ENCODE results near the gene ATP6V1C2.

- TF ChIP-seq, protein P1, sequence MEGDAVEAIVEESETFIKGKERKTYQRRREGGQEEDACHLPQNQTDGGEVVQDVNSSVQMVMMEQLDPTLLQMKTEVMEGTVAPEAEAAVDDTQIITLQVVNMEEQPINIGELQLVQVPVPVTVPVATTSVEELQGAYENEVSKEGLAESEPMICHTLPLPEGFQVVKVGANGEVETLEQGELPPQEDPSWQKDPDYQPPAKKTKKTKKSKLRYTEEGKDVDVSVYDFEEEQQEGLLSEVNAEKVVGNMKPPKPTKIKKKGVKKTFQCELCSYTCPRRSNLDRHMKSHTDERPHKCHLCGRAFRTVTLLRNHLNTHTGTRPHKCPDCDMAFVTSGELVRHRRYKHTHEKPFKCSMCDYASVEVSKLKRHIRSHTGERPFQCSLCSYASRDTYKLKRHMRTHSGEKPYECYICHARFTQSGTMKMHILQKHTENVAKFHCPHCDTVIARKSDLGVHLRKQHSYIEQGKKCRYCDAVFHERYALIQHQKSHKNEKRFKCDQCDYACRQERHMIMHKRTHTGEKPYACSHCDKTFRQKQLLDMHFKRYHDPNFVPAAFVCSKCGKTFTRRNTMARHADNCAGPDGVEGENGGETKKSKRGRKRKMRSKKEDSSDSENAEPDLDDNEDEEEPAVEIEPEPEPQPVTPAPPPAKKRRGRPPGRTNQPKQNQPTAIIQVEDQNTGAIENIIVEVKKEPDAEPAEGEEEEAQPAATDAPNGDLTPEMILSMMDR (IDR thresholded peaks at IDR 0.05): peak in 2 of 3 experiments; percentile 39 to 48
- TF ChIP-seq POLR2A (IDR thresholded peaks at IDR 0.05): peak; percentile 75
These were observed 91.1 kb downstream of the ATP6V1C2 start, which contains the start of gene PDIA6 for GRCh38 chr2:10812362-10813162.
